CD4-positive, alpha-beta T cell treated with Interleukin-6 for 4 hours (primary cell): ENCODE results near the gene BARD1.
"Not testable (repeated sequence)": the region's sequence is repeated elsewhere in the genome, so short reads cannot be mapped to it uniquely, and the experiment has no call there.

Experiments used
- DNase-seq: peaks from one replicate; pipeline ENCODE4 v3.0.0-alpha.2; 2020; ENCODE audit warnings: mixed read lengths

BARD1 gene

DNA sequence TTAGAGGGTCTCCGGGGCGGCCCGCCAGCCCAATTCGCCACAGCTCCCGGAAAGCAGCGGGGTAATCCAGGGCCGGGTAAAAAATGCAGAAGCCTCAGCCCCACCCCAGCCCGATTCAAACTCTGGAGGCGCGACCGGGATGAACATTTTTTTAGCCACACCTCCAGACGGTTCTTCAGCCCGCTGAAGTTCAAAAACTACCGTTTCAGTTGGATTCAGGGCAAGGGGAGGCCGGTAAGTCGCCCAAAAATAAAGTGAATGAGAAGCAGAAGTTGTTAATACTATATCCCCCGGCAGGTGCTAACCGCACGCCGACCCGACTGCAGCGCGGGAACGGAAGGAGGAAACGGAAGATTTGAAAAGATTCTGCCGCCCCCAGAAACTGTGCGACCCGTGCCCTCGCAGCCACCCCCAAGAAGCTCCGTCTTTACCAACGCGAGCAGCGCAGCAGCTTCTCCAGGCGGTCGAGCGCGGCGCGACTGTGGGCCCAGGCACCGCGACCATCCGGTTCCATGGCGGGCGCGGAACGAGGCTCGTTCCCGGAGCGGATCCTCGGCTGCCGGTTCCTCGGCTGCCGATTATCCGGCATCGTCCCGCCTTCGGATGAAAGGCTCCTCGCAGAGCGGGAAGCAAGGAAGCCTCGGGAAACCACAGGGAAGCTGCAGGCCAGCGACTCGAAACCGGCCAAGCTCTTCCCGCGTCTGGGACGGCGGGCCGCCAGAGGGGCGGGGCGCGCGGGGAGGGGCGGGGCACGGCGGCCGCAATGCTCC lies at the start of gene BARD1:
Gene BARD1 (minus strand): TSS at position 703 of the 770 bp plus-strand sequence. CDS start 114 bp downstream, at position 589.
- peak; percentile 59 for DNase-seq

- DNase-seq, result no peak
Measured at GRCh38 chr2:214856137-214856536, 46.7 kb upstream of the BARD1 start.

GRCh38 chr2:214853906-214854305 lies 44.4 kb upstream of the BARD1 start:
- no peak for DNase-seq

- DNase-seq, result no peak
Measured at GRCh38 chr2:214843823-214844222, 34.3 kb upstream of the BARD1 start.

GRCh38 chr2:214839464-214839863 lies 30.0 kb upstream of the BARD1 start:
- no peak for DNase-seq

DNA sequence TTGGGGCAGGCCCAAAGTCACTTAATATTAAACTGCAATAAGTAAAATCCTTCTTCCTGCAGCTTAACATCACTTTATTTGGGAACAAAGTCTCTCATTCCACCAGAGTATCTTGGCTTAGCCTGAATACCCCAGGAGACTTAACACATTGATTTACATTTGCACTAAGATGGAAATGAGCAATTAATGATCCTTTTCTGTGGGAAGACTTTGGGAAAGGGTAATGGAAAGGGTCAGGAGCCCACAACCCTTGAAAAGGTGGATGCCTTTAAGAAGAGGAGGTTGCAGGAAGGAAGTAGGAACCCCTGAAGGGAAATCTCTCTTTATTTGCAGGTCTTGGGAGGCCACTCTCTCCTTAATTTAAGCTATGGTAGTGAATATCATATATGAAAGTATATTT lies 28.0 kb upstream of the BARD1 start:
- DNase-seq, result no peak

DNA sequence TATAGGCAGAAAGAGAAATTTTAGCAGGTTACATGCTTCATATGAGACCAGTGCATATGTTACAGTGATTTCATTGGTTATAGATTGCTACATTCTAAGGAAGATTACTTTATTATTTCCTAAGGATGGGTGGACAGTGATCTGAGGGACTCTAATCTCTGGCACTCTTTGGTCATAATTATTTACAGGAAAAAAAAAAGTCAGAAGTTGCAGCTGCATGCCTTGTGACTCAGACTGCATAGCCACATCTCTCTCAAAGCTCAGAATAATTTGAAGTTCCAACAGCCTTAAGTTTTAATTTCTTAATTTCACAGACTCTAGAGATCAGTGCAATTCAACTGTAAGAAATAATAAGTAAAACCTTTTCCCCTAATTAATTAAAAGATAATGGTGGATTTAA lies 27.1 kb upstream of the BARD1 start:
- no peak for DNase-seq

DNA sequence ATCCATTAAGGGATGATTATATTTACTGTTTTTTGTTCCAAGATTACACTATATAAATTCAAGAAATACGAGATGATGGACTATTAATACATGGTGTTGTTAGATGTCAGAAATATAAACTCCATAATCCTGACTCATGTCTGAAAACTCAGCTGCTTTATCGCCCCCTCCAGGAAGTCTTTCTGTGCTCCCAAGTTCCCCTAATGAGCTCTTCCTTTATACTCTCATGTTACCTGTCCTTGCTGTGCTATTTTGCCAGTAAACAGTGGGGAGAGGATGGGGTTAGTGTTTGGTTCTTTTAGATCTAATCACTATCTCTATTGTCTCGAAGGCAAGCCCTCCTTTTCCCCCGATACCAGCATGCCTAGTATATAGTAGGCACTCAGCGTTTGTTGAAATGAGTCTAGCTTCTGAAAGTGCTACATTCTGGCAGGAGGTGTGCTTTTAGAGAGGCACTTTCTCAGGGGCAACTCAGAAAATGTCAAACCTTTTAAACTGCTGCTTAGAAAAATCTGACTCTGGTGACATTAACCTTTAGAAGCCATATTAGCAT lies 21.4 kb upstream of the BARD1 start:
- peak; percentile 29 for DNase-seq

- DNase-seq, result no peak
Measured at GRCh38 chr2:214816008-214816533, 6.6 kb upstream of the BARD1 start.

- DNase-seq, result no peak
Measured at GRCh38 chr2:214810671-214811070, 1.2 kb upstream of the BARD1 start.

GRCh38 chr2:214809751-214810564 lies 475 bp upstream of the BARD1 start:
- peak; percentile 100 for DNase-seq

GRCh38 chr2:214807653-214808052 lies 1.8 kb downstream of the BARD1 start:
- DNase-seq, result no peak

GRCh38 chr2:214801768-214802397 lies 7.6 kb downstream of the BARD1 start:
- DNase-seq, result no peak

DNA sequence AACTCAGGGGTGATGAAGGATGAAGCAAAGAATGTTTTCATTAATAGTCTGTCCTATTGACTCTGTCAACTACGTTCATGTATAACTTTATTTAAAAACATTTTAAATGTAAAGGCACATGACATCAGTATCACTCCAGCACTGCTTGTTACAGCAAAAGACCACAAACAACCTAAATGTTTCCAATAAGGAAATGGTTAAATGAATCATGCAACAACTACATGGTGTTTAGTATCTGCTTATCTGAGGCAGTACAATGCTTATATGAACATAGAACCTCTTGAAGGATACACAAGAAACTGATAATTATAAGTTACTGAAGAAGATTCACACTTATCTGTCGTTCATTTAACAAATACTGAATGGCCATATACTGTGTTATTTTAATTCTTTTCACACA lies 8.4 kb downstream of the BARD1 start:
- no peak for DNase-seq

DNA sequence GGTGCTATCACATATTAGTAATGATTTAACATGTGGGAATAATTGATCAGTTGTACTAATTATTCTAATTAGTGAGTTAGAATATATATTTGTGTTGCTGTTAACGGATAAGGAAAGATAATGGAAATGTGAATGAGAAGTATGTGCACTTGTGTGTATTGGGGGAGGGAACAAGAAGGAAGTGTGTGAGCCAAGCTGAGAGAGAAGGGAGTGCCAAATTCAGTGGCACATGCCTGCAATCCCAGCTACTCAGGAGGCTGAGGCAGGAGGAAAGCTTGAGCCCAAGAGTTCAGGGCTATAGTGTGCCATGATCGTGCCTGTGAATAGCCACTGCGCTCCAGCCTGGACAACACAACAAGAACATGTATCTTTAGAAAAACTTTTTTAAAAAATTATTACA lies 9.3 kb downstream of the BARD1 start:
- DNase-seq, result no peak

- no peak for DNase-seq
Measured at GRCh38 chr2:214796911-214797310, 12.6 kb downstream of the BARD1 start.

- not testable (repeated sequence) for DNase-seq
Measured at GRCh38 chr2:214783181-214783580, 26.3 kb downstream of the BARD1 start.

- DNase-seq, result no peak
Measured at GRCh38 chr2:214782671-214783070, 26.8 kb downstream of the BARD1 start.

DNA sequence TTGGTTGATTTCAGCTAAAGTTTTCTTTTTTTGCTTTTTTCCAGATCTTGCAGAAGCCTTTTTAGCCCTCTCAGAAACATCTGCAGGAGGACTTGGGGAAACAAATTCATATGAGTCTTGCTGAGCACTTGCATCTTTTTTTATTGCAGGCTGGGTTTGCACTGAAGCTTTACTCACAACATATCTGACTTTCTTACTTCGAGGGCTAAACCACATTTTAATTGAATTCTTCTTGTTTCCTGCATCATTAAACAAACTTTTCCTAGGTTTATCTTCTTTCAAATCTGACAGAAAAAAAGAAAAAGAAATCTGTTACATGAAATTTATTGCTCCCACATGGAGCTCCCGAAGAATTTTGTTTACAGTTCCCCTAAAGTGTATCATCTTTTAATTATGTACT lies 28.3 kb downstream of the BARD1 start:
- no peak for DNase-seq

GRCh38 chr2:214775971-214776370 lies 33.5 kb downstream of the BARD1 start:
- no peak for DNase-seq

DNA sequence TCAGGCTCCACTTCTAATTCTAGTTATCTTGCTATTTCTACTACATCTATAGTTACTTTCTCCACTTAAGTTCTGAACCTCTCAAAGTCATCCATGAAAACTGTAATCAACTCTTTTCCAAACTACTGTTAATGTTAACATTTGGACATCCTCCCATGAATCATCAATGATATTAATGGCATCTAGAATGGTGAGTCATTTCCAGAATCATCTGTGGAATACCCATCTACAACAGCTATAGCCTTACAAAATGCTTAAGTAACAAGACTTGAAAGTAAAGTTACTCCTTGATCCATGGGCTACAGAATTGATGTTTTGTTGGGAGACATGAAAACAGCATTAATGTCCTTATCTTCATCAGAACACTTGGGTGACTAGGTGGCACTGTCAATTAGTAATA lies 35.4 kb downstream of the BARD1 start:
- DNase-seq, result no peak

DNA sequence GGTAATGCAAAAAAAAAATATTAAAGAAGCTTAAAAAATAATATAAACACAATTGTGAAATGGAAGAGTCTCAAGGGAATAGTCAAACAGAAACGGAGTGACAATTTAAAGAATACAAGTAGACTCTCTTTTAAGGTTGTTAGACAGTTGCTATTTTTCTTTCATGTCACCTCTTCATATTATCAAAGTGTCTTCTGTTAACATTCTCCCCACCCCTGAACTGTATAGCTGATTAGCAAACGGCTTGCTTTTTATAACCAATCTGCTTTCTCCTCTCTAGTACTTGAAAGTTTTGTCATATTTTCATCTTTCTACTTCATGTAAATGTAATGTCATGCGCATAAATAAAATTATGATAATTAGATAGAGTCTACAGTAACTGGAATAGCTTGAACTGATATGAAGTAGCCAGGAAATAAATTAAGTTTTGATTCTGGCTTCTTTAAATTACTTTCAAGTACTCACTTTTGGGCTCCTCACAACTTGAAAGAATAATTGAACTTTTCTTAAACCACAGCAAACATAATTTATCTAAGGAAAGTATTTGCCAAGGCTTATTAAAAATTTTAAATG lies 37.0 kb downstream of the BARD1 start:
- DNase-seq, result no peak

DNA sequence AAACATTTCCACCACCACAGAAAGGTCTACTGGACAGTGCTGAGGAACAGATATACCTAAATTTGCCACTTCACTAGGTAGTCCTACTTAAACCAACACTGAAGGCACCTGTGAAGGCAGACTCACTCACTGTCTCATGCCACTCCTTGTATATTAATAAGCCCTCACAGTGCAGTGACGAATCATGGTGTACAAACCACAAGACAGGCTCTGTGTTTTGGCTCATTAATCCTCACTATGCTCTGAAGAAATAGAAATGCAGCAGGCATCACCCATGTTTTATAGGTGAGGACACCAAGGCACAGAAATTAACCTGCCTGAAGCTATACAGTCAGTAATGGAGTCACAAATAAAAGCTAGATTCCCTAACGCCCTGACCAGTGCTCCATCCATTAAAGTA lies 44.3 kb downstream of the BARD1 start:
- no peak for DNase-seq
